ENCODE measurements around the gene SGCG. TPM values are rescaled to one million over a fixed set of nuclear protein-coding genes. Genes with fewer than 3 reads are reported as not detected.

The SGCG gene
- total RNA-seq, 1 experiment from 2014 or later, result not detected

DNA sequence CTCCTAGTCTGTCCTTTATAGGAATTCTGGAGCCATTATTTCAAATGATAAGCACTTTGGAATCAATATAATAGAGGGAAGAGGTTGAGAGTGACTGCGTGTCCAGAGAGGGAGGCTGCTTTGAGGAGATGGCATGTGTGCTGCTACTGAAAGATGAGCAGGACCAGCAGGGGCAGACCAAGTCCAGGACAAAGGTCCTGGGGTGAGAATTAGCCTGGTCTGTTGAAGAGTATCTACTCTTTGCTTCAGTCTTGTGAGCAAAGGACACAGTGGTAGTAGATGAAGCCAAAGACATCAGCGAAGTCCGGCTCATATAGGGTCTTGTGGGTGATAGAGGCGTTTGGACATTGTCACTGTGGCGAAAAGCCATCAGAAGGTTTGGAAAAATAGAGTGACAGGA, 21.1 kb downstream of the SGCG start:
- intact Hi-C loops (cut with micrococcal nuclease; ENCODE audit: unreplicated experiment), result no loop called here
- CTCF ChIA-PET, result no interaction called here
- H3K27me3 Mint-ChIP-seq (ENCODE audit: unreplicated experiment), result no peaks in the 10 kb centered on the region
- TF ChIP-seq, protein P1, sequence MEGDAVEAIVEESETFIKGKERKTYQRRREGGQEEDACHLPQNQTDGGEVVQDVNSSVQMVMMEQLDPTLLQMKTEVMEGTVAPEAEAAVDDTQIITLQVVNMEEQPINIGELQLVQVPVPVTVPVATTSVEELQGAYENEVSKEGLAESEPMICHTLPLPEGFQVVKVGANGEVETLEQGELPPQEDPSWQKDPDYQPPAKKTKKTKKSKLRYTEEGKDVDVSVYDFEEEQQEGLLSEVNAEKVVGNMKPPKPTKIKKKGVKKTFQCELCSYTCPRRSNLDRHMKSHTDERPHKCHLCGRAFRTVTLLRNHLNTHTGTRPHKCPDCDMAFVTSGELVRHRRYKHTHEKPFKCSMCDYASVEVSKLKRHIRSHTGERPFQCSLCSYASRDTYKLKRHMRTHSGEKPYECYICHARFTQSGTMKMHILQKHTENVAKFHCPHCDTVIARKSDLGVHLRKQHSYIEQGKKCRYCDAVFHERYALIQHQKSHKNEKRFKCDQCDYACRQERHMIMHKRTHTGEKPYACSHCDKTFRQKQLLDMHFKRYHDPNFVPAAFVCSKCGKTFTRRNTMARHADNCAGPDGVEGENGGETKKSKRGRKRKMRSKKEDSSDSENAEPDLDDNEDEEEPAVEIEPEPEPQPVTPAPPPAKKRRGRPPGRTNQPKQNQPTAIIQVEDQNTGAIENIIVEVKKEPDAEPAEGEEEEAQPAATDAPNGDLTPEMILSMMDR (IDR thresholded peaks at IDR 0.05; ENCODE audit: unreplicated experiment), result no peak
- no peak overlapping the region for H3K4me3 Mint-ChIP-seq (ENCODE audit: low read depth, unreplicated experiment)
- no peaks in the 10 kb centered on the region for H3K4me1 Mint-ChIP-seq (ENCODE audit: low read depth, unreplicated experiment)
- no peaks in the 10 kb centered on the region for H3K9me3 Mint-ChIP-seq (ENCODE audit: low read depth, unreplicated experiment)
- no TSS peak for BruUV-seq (replicated peaks)
- H3K27ac Mint-ChIP-seq (ENCODE audit: unreplicated experiment), result no peak overlapping the region
- DNase-seq, result no peak
- no peaks in the 10 kb centered on the region for H3K36me3 Mint-ChIP-seq (ENCODE audit: insufficient read depth, unreplicated experiment)

DNA sequence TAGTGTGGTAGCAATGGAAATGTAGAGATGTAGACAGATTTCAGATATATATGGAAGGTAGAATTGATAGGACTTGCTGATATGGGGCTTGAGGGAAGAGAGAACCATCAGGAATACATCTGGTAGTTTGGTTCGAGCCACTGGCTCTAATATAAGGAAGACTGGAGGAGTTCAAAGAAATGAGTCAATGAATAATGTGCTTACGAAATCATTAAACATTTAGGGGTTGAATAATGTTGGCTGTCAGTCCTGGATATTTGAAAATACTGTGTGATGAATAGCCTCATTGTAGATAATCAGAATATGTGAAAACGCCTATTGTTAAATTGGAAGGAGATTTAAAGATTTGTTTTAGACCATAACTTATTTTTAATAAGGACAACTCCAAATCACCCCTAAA, 21.6 kb downstream of the SGCG start:
- Mint-ChIP-seq H3K4me1 (ENCODE audit: low read depth, unreplicated experiment) (no peaks in the 10 kb centered on the region), H3K27me3 (ENCODE audit: unreplicated experiment) (no peaks in the 10 kb centered on the region), H3K27ac (ENCODE audit: unreplicated experiment) (no peak overlapping the region), H3K4me3 (ENCODE audit: low read depth, unreplicated experiment) (no peak overlapping the region), H3K9me3 (ENCODE audit: low read depth, unreplicated experiment) (no peaks in the 10 kb centered on the region), H3K36me3 (ENCODE audit: insufficient read depth, unreplicated experiment) (no peaks in the 10 kb centered on the region)
- TF ChIP-seq, protein P1 (IDR thresholded peaks at IDR 0.05; ENCODE audit: unreplicated experiment), result no peak
- intact Hi-C loops (cut with micrococcal nuclease; ENCODE audit: unreplicated experiment), result no loop called here
- CTCF ChIA-PET, result no interaction called here
- BruUV-seq (replicated peaks), result no TSS peak
- no peak for DNase-seq

DNA sequence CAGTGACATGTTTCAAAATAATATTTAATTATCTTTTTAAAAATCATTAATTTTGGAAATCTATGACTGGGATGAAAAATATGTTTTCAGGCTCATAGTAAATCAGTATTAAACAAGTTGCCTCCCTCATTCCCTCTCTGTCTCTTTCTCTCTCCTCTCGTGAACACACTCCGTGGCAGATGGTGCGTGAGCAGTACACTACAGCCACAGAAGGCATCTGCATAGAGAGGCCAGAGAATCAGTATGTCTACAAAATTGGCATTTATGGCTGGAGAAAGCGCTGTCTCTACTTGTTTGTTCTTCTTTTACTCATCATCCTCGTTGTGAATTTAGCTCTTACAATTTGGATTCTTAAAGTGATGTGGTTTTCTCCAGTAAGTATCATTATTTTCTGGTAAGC, 22.7 kb downstream of the SGCG start:
- Mint-ChIP-seq H3K9me3 (ENCODE audit: low read depth, unreplicated experiment) (no peaks in the 10 kb centered on the region), H3K4me1 (ENCODE audit: low read depth, unreplicated experiment) (no peaks in the 10 kb centered on the region), H3K4me3 (ENCODE audit: low read depth, unreplicated experiment) (no peak overlapping the region), H3K27ac (ENCODE audit: unreplicated experiment) (no peak overlapping the region), H3K36me3 (ENCODE audit: insufficient read depth, unreplicated experiment) (no peaks in the 10 kb centered on the region), H3K27me3 (ENCODE audit: unreplicated experiment) (no peaks in the 10 kb centered on the region)
- BruUV-seq (replicated peaks), result no TSS peak
- TF ChIP-seq, protein P1 (IDR thresholded peaks at IDR 0.05; ENCODE audit: unreplicated experiment), result no peak
- DNase-seq, result no peak
- intact Hi-C loops (cut with micrococcal nuclease; ENCODE audit: unreplicated experiment), result no loop called here
- CTCF ChIA-PET, result no interaction called here

DNA sequence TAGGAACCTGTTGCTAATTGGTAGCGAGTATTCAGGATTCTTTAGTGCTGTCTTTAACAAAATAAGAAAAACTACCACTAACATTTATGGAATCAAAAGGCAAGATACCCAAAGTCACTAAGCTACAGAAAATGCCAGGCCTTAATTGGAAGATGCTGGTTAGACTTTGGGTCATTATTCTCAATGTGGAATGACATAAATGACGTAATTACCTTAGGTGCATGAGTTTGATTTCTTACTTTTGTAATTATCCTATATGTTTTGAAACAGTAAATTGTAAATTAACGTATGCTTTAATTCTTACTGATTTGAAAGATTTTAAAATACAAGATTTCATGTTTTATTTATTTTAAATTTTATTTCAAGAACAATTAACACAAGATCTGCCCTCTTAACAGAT, 25.0 kb downstream of the SGCG start:
- CTCF ChIA-PET, result no interaction called here
- H3K4me3 Mint-ChIP-seq (ENCODE audit: low read depth, unreplicated experiment), result no peak overlapping the region

More for the DNA sequence above, 25.0 kb downstream of the SGCG start:
- H3K27ac Mint-ChIP-seq (ENCODE audit: unreplicated experiment), result no peak overlapping the region
- DNase-seq, result no peak
- H3K36me3 Mint-ChIP-seq (ENCODE audit: insufficient read depth, unreplicated experiment), result no peaks in the 10 kb centered on the region
- BruUV-seq (replicated peaks), result no TSS peak
- H3K4me1 Mint-ChIP-seq (ENCODE audit: low read depth, unreplicated experiment), result no peaks in the 10 kb centered on the region
- H3K9me3 Mint-ChIP-seq (ENCODE audit: low read depth, unreplicated experiment), result no peaks in the 10 kb centered on the region
- H3K27me3 Mint-ChIP-seq (ENCODE audit: unreplicated experiment), result no peaks in the 10 kb centered on the region
- intact Hi-C loops (cut with micrococcal nuclease; ENCODE audit: unreplicated experiment), result no loop called here
- TF ChIP-seq, protein P1 (IDR thresholded peaks at IDR 0.05; ENCODE audit: unreplicated experiment), result no peak

All from Calu3 (cell line).